Kidney (tissue), 14 donors: ENCODE data around the gene MMP15. TPM values are rescaled to one million over a fixed set of nuclear protein-coding genes. Genes with fewer than 3 reads are reported as not detected.
A peak's percentile ranks its signal among the peaks of the same experiment; 100 is the strongest.

ENCODE experiments used
- DNase-seq, 5 donors: peaks; one replicate each; pipeline ENCODE4 v3.0.0-alpha.2; 2013 to 2020
- FAIRE-seq: peaks from 2 replicates; lab custom pipeline; 2012; peaks lifted over from hg19 to GRCh38; lab: Jason Lieb, UNC
- H3K27ac ChIP-seq, 2 donors: one replicate each; pipeline ENCODE4 v1.7.0; 2013; ENCODE audit warnings: low read depth in 2 of 2, low read length in 2 of 2, inconsistent platforms in 1 of 2
- H3K27me3 ChIP-seq: one replicate; pipeline ENCODE4 v1.7.1; 2013; ENCODE audit warnings: low read length, inconsistent platforms; ENCODE audit not compliant: control insufficient read depth, insufficient read depth
- H3K36me3 ChIP-seq, 3 donors: one replicate each; pipeline versions ENCODE4 v1.7.0 to v1.7.1; 2013; ENCODE audit warnings: low read length in 3 of 3, control low read depth in 1 of 3, inconsistent platforms in 1 of 3; ENCODE audit not compliant: insufficient read depth in 3 of 3, control insufficient read depth in 2 of 3
- H3K4me1 ChIP-seq, 3 donors: one replicate each; pipeline versions ENCODE4 v1.7.0 to v1.7.1; 2013; ENCODE audit warnings: low read length in 3 of 3, inconsistent platforms in 1 of 3, low read depth in 1 of 3; ENCODE audit not compliant: control insufficient read depth in 2 of 3, insufficient read depth in 2 of 3
- H3K4me3 ChIP-seq, 3 donors: one replicate each; pipeline versions ENCODE4 v1.7.0 to v1.8.1; 2013; ENCODE audit warnings: low read length in 3 of 3, control low read depth in 1 of 3, inconsistent platforms in 1 of 3
- H3K9ac ChIP-seq, 3 donors: one replicate each; pipeline versions ENCODE4 v1.7.0 to v1.7.1; 2013; ENCODE audit warnings: low read length in 3 of 3, control low read depth in 1 of 3, inconsistent platforms in 1 of 3
- H3K9me3 ChIP-seq, 3 donors: one replicate each; pipeline versions ENCODE4 v1.7.0 to v1.7.1; 2013; ENCODE audit warnings: low read length in 3 of 3, control low read depth in 1 of 3, inconsistent platforms in 1 of 3; ENCODE audit not compliant: control insufficient read depth in 2 of 3, insufficient read depth in 1 of 3
- intact Hi-C: fragments of 100-400 bp; cut with DNase I; formaldehyde crosslinking; loops from one replicate; pipeline ENCODE4 v1.11.1; 2022
- polyA plus RNA-seq: library from polyadenylated mRNA; stranded (reverse); fragments of 350-450 nt; fragmentation: Illumina TruSeq; extraction: RNeasy Lipid Tissue Mini Kit (QIAGEN cat#74804); gene quantifications from one replicate; pipeline ENCODE4 v1.2.3, GENCODE V29; 2014; ENCODE audit warnings: low read depth, low replicate concordance; ENCODE audit not compliant: insufficient read depth
- total RNA-seq: library from RNA; stranded (reverse); fragmentation: NEBNext Ultra II Directional; extraction: Animal tissue kit (Norgen Biotek cat#: 25700); gene quantifications from one replicate; pipeline ENCODE4 v1.2.1, GENCODE V29; 2021
- TF ChIP-seq, protein P1 (sequence below): IDR thresholded peaks from 3 replicates; pipeline ENCODE4 v1.5.1; 2012; ENCODE audit warnings: mild to moderate bottlenecking, moderate library complexity, borderline replicate concordance; ENCODE audit not compliant: insufficient read depth; ENCODE audit errors: extremely low read depth
- donor health status: control.
- donor health status: control.
- donor health status: control.
- donor health status: control.
- donor health status: control.
- donor health status: DM: yes; HTN: yes; CAD: no.
- donor health status: Normal renal cell carcinoma (clear cell type).

The MMP15 gene
- total and polyA plus RNA-seq, 2 donors from 2014 or later, result 19.1 to 31.4 TPM

- H3K27me3 ChIP-seq, result no peaks in the 10 kb centered on the region
- no peaks in the 10 kb centered on the region for H3K9me3 ChIP-seq
- no peak overlapping the region for H3K27ac ChIP-seq
- TF ChIP-seq, protein P1, sequence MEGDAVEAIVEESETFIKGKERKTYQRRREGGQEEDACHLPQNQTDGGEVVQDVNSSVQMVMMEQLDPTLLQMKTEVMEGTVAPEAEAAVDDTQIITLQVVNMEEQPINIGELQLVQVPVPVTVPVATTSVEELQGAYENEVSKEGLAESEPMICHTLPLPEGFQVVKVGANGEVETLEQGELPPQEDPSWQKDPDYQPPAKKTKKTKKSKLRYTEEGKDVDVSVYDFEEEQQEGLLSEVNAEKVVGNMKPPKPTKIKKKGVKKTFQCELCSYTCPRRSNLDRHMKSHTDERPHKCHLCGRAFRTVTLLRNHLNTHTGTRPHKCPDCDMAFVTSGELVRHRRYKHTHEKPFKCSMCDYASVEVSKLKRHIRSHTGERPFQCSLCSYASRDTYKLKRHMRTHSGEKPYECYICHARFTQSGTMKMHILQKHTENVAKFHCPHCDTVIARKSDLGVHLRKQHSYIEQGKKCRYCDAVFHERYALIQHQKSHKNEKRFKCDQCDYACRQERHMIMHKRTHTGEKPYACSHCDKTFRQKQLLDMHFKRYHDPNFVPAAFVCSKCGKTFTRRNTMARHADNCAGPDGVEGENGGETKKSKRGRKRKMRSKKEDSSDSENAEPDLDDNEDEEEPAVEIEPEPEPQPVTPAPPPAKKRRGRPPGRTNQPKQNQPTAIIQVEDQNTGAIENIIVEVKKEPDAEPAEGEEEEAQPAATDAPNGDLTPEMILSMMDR, result no peak
- no peak overlapping the region for H3K4me3 ChIP-seq
- H3K36me3 ChIP-seq, result peaks cover 0 to 13% (median 5%) of the 10 kb centered on the region in 3 donors
- FAIRE-seq (no peak), DNase-seq (peak in 2 of 5 donors; percentile 34 to 58)
- intact Hi-C loops, result loop anchor here (5.0 to 10.0 kb wide), 2 partner anchors 94 to 232 kb away; no protein-coding TSS in a partner anchor
- peaks cover 3 to 27% (median 5%) of the 10 kb centered on the region in 3 donors for H3K4me1 ChIP-seq
- H3K9ac ChIP-seq, result no peak overlapping the region
Measured at GRCh38 chr16:57996406-57997175, 29.0 kb upstream of the MMP15 start.

DNA sequence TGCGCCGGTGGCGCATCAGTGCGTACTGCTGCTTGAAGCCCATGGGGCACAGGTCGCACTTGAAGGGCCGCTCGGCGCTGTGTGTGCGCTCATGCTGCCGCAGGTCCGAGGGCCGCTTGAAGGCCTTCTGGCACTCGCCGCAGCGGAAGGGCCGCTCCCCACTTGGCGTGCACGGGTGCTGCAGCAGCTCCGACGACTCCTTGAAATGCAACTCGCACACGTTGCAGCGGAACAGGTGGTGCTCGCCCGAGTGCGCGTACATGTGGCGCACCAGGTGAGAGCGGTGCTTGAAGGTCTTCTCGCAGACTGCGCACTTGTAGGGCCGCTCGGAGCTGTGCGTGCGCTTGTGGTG, 28.4 kb upstream of the MMP15 start:
- intact Hi-C loops, result loop anchor here (5.0 to 10.0 kb wide), 2 partner anchors 95 to 232 kb away; no protein-coding TSS in a partner anchor

DNA sequence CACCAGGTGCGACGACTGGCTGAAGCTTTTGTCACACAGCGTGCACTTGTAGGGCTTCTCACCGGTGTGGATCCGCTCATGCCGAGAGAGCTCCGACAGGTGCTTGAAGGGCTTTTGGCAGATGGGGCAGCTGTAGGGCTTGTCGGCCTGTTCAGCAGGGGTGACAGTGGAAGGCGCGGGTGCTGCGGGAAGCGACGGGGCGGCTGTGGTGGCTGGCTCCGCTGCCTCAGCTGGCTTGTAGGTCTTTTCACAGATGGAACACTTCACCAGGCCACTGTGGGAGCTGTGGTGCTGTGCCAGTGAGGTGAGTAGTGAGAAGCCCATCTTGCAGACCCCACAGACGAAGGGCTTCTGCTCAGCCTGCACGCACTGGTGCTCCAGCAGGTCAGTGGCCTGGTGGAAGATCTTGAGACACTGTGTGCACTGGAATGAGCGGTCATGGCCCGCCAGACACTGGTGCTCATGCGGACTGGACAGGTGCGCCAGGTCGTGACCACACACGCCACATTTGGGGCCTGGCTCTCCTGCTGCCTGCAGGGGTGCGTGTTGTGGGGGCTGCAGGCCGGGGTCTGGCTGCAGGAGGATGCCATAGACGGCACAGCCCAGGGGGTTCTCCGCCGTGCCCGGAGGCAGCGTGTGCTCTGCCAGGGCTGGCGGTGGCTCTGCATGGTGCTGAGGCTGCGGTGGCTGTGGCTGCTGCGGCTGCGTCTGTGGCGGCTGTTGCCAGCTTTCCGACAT, 27.9 kb upstream of the MMP15 start:
- H3K9ac ChIP-seq, result no peak overlapping the region
- H3K27ac ChIP-seq, result no peak overlapping the region
- FAIRE-seq (no peak), DNase-seq (peak in 1 of 5 donors; percentile 35)
- H3K27me3 ChIP-seq, result no peaks in the 10 kb centered on the region
- TF ChIP-seq, protein P1, result no peak
- H3K36me3 ChIP-seq, result peaks cover 0 to 13% (median 5%) of the 10 kb centered on the region in 3 donors
- no peak overlapping the region for H3K4me3 ChIP-seq
- H3K9me3 ChIP-seq, result no peaks in the 10 kb centered on the region
- H3K4me1 ChIP-seq, result peaks cover 3 to 32% (median 5%) of the 10 kb centered on the region in 3 donors
- intact Hi-C loops, result loop anchor here (5.0 to 10.0 kb wide), 2 partner anchors 95 to 233 kb away; no protein-coding TSS in a partner anchor

More for the DNA sequence above, 28.4 kb upstream of the MMP15 start:
- H3K27me3 ChIP-seq, result no peaks in the 10 kb centered on the region
- H3K9ac ChIP-seq, result no peak overlapping the region
- H3K4me3 ChIP-seq, result no peak overlapping the region
- H3K9me3 ChIP-seq, result no peaks in the 10 kb centered on the region
- peaks cover 3 to 32% (median 5%) of the 10 kb centered on the region in 3 donors for H3K4me1 ChIP-seq
- TF ChIP-seq, protein P1, result no peak
- no peak overlapping the region for H3K27ac ChIP-seq
- FAIRE-seq, result no peak
- no peak for DNase-seq
- H3K36me3 ChIP-seq, result peaks cover 0 to 13% (median 5%) of the 10 kb centered on the region in 3 donors
